HEK293 (cell line): ENCODE data around the gene MRPL46.
"Not testable (repeated sequence)": the region's sequence is repeated elsewhere in the genome, so short reads cannot be mapped to it uniquely, and the experiment has no call there.

Experiments used
- BCL11A ChIP-seq: fragments of 450-650 bp; formaldehyde crosslinking; IDR thresholded peaks from 2 replicates; pipeline ENCODE4 v1.5.1; 2016; ENCODE audit warnings: low read depth, missing biosample characterization, missing genetic modification characterization
- CTCF ChIP-seq: fragments of 450-650 bp; formaldehyde crosslinking; IDR thresholded peaks from 2 replicates; pipeline ENCODE4 v1.5.1; 2016; ENCODE audit warnings: missing biosample characterization, missing genetic modification characterization
- GLI4 ChIP-seq: fragments of 450-650 bp; formaldehyde crosslinking; IDR thresholded peaks from 2 replicates; pipeline ENCODE4 v1.5.1; 2016; ENCODE audit warnings: missing biosample characterization, missing genetic modification characterization
- TCF7L2 ChIP-seq: IDR thresholded peaks from 2 replicates; pipeline ENCODE4 v1.6.1; 2011; ENCODE audit warnings: low read depth, mild to moderate bottlenecking, inconsistent platforms, low read length, moderate library complexity, borderline replicate concordance
- ZBTB20 ChIP-seq: fragments of 450-650 bp; formaldehyde crosslinking; IDR thresholded peaks from 2 replicates; pipeline ENCODE4 v1.5.1; 2016; ENCODE audit warnings: missing biosample characterization, missing genetic modification characterization
- ZNF548 ChIP-seq: fragments of 450-650 bp; formaldehyde crosslinking; IDR thresholded peaks from 2 replicates; pipeline ENCODE4 v1.5.1; 2016; ENCODE audit warnings: missing biosample characterization, missing genetic modification characterization
- ZNF677 ChIP-seq: fragments of 450-650 bp; IDR thresholded peaks from 2 replicates; pipeline ENCODE4 v1.5.0; 2018; ENCODE audit warnings: missing biosample characterization, mild to moderate bottlenecking, missing genetic modification characterization, moderate library complexity
- TF ChIP-seq, protein P1 (sequence below): fragments of 450-650 bp; formaldehyde crosslinking; conservative IDR thresholded peaks from 2 replicates; pipeline ENCODE4 v1.5.1; 2016; ENCODE audit warnings: low read depth, missing biosample characterization, missing genetic modification characterization

DNA sequence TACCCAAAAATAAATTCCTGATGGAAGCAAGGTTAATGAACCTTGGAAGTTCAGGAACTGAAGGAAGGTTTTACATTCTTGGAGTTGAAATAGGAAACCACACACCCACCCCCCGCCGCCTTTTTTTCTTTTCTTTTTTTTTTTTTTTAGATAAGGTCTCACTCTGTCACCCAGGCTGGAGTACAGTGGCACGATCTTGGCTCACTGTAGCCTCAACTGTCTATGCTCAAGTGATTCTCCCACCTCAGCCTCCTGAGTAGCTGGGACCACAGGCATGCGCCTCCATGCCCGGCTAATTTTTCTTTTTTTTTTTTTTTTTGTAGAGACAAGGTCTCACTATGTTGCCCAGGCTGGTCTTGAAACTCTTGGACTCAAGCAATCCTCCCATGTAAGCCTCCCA, 33.1 kb downstream of the MRPL46 start:
- not testable (repeated sequence) for TF ChIP-seq GLI4 (tag by site-specific recombination); CTCF (tag by site-specific recombination); BCL11A; ZNF677 (tag by site-specific recombination); ZBTB20; ZNF548 (tag by site-specific recombination); TCF7L2
- TF ChIP-seq, protein P1, sequence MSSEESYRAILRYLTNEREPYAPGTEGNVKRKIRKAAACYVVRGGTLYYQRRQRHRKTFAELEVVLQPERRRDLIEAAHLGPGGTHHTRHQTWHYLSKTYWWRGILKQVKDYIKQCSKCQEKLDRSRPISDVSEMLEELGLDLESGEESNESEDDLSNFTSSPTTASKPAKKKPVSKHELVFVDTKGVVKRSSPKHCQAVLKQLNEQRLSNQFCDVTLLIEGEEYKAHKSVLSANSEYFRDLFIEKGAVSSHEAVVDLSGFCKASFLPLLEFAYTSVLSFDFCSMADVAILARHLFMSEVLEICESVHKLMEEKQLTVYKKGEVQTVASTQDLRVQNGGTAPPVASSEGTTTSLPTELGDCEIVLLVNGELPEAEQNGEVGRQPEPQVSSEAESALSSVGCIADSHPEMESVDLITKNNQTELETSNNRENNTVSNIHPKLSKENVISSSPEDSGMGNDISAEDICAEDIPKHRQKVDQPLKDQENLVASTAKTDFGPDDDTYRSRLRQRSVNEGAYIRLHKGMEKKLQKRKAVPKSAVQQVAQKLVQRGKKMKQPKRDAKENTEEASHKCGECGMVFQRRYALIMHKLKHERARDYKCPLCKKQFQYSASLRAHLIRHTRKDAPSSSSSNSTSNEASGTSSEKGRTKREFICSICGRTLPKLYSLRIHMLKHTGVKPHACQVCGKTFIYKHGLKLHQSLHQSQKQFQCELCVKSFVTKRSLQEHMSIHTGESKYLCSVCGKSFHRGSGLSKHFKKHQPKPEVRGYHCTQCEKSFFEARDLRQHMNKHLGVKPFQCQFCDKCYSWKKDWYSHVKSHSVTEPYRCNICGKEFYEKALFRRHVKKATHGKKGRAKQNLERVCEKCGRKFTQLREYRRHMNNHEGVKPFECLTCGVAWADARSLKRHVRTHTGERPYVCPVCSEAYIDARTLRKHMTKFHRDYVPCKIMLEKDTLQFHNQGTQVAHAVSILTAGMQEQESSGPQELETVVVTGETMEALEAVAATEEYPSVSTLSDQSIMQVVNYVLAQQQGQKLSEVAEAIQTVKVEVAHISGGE (tag by site-specific recombination): not testable (repeated sequence)
